ENCODE data around the gene KCTD13.

KCTD13 gene

GRCh38 chr16:29921034-29921385 is 5.0 kb downstream of the KCTD13 start:
- no peak for DNase-seq (ENCODE audit: extremely low read depth, low read depth)
- no peak for TF ChIP-seq CTCF (IDR thresholded peaks at IDR 0.05; ENCODE audit: low read depth, low read length, missing control alignments)
- no peak overlapping the region for H3K4me3 ChIP-seq (replicated peaks; ENCODE audit: low read depth, low read length)

- no peak for TF ChIP-seq CTCF (IDR thresholded peaks at IDR 0.05; ENCODE audit: low read depth, low read length, missing control alignments)
- no peak for DNase-seq (ENCODE audit: extremely low read depth, low read depth)
- no peak overlapping the region for H3K4me3 ChIP-seq (replicated peaks; ENCODE audit: low read depth, low read length)
Observed at GRCh38 chr16:29920288-29921033, 5.6 kb downstream of the KCTD13 start.

GRCh38 chr16:29916979-29917378 is 9.0 kb downstream of the KCTD13 start:
- TF ChIP-seq CTCF (IDR thresholded peaks at IDR 0.05; ENCODE audit: low read depth, low read length, missing control alignments), result no peak
- no peak overlapping the region for H3K4me3 ChIP-seq (replicated peaks; ENCODE audit: low read depth, low read length)
- DNase-seq (ENCODE audit: extremely low read depth, low read depth), result no peak

- no peak for TF ChIP-seq CTCF (IDR thresholded peaks at IDR 0.05; ENCODE audit: low read depth, low read length, missing control alignments)
- H3K4me3 ChIP-seq (replicated peaks; ENCODE audit: low read depth, low read length), result no peak overlapping the region
- DNase-seq (ENCODE audit: extremely low read depth, low read depth), result no peak
Observed at GRCh38 chr16:29915590-29916247, 10.3 kb downstream of the KCTD13 start.

GRCh38 chr16:29913514-29913913 is 12.5 kb downstream of the KCTD13 start:
- TF ChIP-seq CTCF (IDR thresholded peaks at IDR 0.05; ENCODE audit: low read depth, low read length, missing control alignments), result no peak
- no peak for DNase-seq (ENCODE audit: extremely low read depth, low read depth)
- no peak overlapping the region for H3K4me3 ChIP-seq (replicated peaks; ENCODE audit: low read depth, low read length)

- no peak for DNase-seq (ENCODE audit: extremely low read depth, low read depth)
- TF ChIP-seq CTCF (IDR thresholded peaks at IDR 0.05; ENCODE audit: low read depth, low read length, missing control alignments), result no peak
Observed at GRCh38 chr16:29912087-29912486, 13.9 kb downstream of the KCTD13 start.

More at GRCh38 chr16:29912087-29912486, 13.9 kb downstream of the KCTD13 start:
- H3K4me3 ChIP-seq (replicated peaks; ENCODE audit: low read depth, low read length), result no peak overlapping the region
